HEK293T (cell line): ENCODE measurements around the gene LUZP2.
"Not testable (repeated sequence)": the region's sequence is repeated elsewhere in the genome, so short reads cannot be mapped to it uniquely, and the experiment has no call there.

Source experiments
- CTCF ChIA-PET: fragments of 350-600 bp; formaldehyde crosslinking; extraction: SDS; loops from one replicate; lab custom pipeline; 2021; ENCODE audit warnings: antibody characterized with exemption, inconsistent platforms; lab: Yijun Ruan, JAX
- POLR2A ChIA-PET: fragments of 350-600 bp; formaldehyde crosslinking; extraction: SDS; loops from one replicate; lab custom pipeline; 2020; ENCODE audit warnings: antibody characterized with exemption, inconsistent platforms; lab: Yijun Ruan, JAX
- DNase-seq: peaks from one replicate; pipeline ENCODE4 v3.0.0; 2012; ENCODE audit warnings: mixed read lengths; ENCODE audit errors: extremely low spot score
- ARNT ChIP-seq: fragments of 450-650 bp; IDR thresholded peaks from 2 replicates; pipeline ENCODE4 v1.6.1; 2017; ENCODE audit warnings: mild to moderate bottlenecking
- BHLHE40 ChIP-seq: fragments of 450-650 bp; IDR thresholded peaks from 2 replicates; pipeline ENCODE4 v1.6.1; 2016; ENCODE audit warnings: mild to moderate bottlenecking, moderate library complexity, borderline replicate concordance
- CTBP1 ChIP-seq: fragments of 450-650 bp; IDR thresholded peaks from 2 replicates; pipeline ENCODE4 v1.6.1; 2016; ENCODE audit warnings: borderline replicate concordance
- ELF4 ChIP-seq: fragments of 450-650 bp; IDR thresholded peaks from 2 replicates; pipeline ENCODE4 v1.6.1; 2017; ENCODE audit warnings: antibody characterized with exemption
- FOXA1 ChIP-seq: fragments of 450-650 bp; IDR thresholded peaks from 2 replicates; pipeline ENCODE4 v1.6.1; 2016; ENCODE audit warnings: mild to moderate bottlenecking
- FOXK2 ChIP-seq: fragments of 450-650 bp; IDR thresholded peaks from 2 replicates; pipeline ENCODE4 v1.6.1; 2016; ENCODE audit warnings: mild to moderate bottlenecking
- FOXM1 ChIP-seq: fragments of 450-650 bp; IDR thresholded peaks from 2 replicates; pipeline ENCODE4 v1.6.1; 2017; ENCODE audit warnings: mild to moderate bottlenecking, borderline replicate concordance
- HDGF ChIP-seq: fragments of 450-650 bp; IDR thresholded peaks from 2 replicates; pipeline ENCODE4 v1.6.1; 2017; ENCODE audit warnings: antibody characterized with exemption, borderline replicate concordance
- L3MBTL2 ChIP-seq: fragments of 450-650 bp; conservative IDR thresholded peaks from 2 replicates; pipeline ENCODE4 v1.6.1; 2016; ENCODE audit warnings: mild to moderate bottlenecking
- LEF1 ChIP-seq: fragments of 450-650 bp; IDR thresholded peaks from 2 replicates; pipeline ENCODE4 v1.6.1; 2017; ENCODE audit warnings: mild to moderate bottlenecking, borderline replicate concordance
- NFRKB ChIP-seq: fragments of 450-650 bp; IDR thresholded peaks from 2 replicates; pipeline ENCODE4 v1.6.1; 2016; ENCODE audit warnings: mild to moderate bottlenecking, moderate library complexity
- SP1 ChIP-seq: fragments of 450-650 bp; IDR thresholded peaks from 2 replicates; pipeline ENCODE4 v1.6.1; 2017
- SUZ12 ChIP-seq: fragments of 450-650 bp; IDR thresholded peaks from 2 replicates; pipeline ENCODE4 v1.6.1; 2016; ENCODE audit warnings: mild to moderate bottlenecking
- TARDBP ChIP-seq: fragments of 450-650 bp; IDR thresholded peaks from 2 replicates; pipeline ENCODE4 v1.6.1; 2016
- ZNF384 ChIP-seq: fragments of 450-650 bp; IDR thresholded peaks from 2 replicates; pipeline ENCODE4 v1.6.1; 2016
- TF ChIP-seq, protein P1 (sequence below): fragments of 450-650 bp; IDR thresholded peaks from 2 replicates; pipeline ENCODE4 v1.6.1; 2016

LUZP2 gene

DNA sequence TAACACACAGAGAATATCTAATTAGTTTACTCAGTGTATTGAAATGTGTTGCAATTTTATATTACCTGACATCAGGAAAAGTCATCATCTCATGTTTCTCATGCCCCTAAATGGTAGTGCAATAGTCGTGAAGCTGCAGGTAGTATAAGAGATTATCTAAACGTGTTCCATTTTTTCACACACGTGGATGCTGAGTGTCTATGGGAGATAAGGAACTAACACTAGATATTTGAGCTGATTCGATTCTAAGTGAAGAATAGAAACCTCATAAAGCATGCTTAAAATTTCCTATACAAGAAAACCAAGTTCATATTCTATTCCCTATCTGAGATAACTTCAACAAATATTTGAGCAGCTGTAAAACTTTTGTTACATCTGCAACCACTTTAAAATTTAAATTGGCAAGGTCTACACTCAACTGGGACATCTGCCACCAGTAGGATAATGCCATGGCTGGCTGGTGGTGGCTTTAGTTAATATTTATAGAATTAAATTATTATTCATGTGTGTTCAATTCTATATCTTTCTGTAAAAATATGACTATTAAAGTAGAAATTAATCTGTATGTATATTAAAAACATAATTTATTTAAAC is 388.8 kb downstream of the LUZP2 start:
- TF ChIP-seq SP1, result no peak
- TF ChIP-seq NFRKB, result no peak
- TF ChIP-seq FOXK2, result no peak
- no peak for TF ChIP-seq L3MBTL2
- TF ChIP-seq HDGF, result no peak
- no peak for TF ChIP-seq ZNF384
- TF ChIP-seq ELF4, result no peak
- TF ChIP-seq LEF1, result no peak
- no peak for TF ChIP-seq TARDBP
- POLR2A ChIA-PET, result no interaction called here
- DNase-seq, result no peak
- CTCF ChIA-PET, result no interaction called here

DNA sequence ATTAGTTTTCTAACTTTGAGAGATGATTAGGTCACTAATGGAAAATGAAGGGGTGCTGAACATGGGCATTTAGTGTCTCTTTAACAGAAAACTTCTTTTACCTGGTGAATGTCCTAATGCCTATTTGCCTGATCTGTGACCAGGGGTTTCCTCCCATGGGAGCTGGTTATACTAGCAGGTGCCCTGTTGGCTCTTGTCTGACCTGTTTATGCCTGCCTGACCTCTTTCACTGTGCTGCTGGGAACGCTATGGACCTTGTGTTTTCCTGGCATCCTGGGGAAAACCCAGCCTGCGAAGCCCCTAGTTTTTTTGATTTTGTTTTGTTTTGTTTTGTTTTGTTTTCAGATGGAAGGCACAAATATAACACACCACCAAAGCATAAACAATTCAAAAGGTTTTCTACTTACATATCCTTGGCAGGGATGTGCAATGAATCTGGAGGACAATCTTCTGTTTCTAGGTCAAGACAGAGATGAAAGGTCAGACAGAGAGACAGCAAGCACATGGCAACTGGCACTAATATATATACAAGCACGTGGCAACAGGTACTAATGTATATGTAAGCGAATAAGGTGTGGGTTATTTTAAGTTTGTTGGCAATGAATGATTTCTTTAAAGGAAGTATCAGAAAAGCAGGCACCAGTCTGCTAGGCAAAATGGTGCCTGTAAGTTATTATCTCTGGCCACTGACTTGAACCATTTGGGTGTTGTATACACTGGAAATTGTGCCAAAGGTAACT is 390.2 kb downstream of the LUZP2 start:
- TF ChIP-seq FOXK2 (no peak), ZNF384 (no peak), FOXA1 (no peak)
- POLR2A ChIA-PET, result no interaction called here
- CTCF ChIA-PET, result no interaction called here
- no peak for DNase-seq

- TF ChIP-seq TARDBP, result no peak
- TF ChIP-seq, protein P1, sequence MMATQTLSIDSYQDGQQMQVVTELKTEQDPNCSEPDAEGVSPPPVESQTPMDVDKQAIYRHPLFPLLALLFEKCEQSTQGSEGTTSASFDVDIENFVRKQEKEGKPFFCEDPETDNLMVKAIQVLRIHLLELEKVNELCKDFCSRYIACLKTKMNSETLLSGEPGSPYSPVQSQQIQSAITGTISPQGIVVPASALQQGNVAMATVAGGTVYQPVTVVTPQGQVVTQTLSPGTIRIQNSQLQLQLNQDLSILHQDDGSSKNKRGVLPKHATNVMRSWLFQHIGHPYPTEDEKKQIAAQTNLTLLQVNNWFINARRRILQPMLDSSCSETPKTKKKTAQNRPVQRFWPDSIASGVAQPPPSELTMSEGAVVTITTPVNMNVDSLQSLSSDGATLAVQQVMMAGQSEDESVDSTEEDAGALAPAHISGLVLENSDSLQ, result no peak
- TF ChIP-seq L3MBTL2, result no peak
- TF ChIP-seq NFRKB, result no peak
- TF ChIP-seq HDGF, result no peak
- no peak for TF ChIP-seq ZNF384
- no peak for TF ChIP-seq BHLHE40
- TF ChIP-seq FOXA1, result no peak
- TF ChIP-seq FOXK2, result no peak
- no peak for TF ChIP-seq ELF4
- TF ChIP-seq SUZ12, result no peak
- no peak for TF ChIP-seq SP1
- no peak for TF ChIP-seq FOXM1
- no peak for DNase-seq
- ChIA-PET CTCF (no interaction called here), POLR2A (no interaction called here)
These were observed 393.6 kb downstream of the LUZP2 start for GRCh38 chr11:24890426-24890825.

DNA sequence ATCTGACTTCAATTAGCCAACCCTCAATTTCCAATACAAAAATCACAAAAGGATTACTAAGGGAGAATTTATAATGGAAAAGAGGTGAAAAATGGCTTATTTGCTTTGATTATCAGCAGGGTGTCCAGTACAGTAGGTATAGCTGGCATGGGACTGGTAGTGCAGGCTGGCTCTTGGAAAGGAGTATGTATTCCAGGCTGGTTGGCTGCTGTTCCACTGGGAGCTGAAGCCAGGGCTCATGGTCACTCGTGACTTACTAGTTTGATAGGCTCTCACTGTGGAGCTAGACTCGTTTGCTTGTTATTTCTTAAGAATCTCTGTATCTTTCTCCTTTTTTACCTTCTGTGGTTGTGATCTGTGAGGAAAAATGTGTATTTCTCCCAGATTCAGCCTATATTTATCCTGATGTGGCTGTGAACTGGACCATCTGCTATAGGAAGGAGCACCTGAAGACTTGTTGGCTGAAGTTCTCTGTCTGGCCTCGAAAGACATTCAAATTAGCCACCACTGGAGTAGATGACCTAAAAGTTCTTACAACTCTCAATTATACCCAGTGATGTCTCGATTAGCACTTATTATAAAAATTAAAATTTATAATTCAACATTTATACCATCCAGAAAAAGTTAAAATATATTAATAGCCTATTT is 395.1 kb downstream of the LUZP2 start:
- DNase-seq, CTCF ChIA-PET, POLR2A ChIA-PET: not testable (repeated sequence)

DNA sequence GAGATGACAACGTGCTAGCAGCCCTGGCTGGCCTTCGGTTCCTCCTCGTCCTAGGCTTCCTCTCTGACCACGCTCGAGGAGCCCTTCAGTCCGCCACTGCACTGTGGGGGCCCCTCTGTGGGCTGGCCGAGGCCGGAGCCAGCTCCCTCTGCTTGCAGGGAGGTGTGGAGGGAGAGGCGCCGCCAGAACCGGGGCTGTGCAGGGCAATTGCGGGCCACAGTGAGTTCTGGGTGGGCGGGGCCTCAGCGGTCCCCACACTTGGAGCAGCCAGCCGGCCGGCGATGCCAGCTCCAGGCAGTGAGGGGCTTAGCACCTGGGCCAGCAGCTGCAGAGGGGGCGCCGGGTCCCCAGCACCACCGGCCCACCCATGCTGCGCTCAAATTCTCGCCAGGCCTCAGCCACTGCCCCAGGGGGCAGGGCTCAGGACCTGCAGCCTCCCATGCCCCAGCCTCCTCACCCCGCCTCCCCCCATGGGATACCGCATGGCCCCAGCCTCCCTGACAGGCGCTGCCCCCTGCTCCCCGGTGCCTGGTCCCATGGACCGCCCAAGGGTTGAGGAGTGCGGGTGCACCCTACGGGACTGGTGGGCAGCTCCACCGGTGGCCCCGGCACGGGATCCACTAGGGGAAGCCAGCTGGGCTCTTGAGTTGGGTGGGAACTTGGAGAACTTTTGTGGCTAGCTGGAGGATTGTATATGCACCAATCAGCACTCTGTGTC is 399.4 kb downstream of the LUZP2 start:
- no peak for DNase-seq
- no peak for TF ChIP-seq ARNT
- TF ChIP-seq ELF4, result no peak
- no peak for TF ChIP-seq ZNF384
- TF ChIP-seq HDGF, result no peak
- TF ChIP-seq SP1, result no peak
- TF ChIP-seq, protein P1, result no peak
- TF ChIP-seq FOXK2, result no peak
- TF ChIP-seq BHLHE40, result no peak
- TF ChIP-seq NFRKB, result no peak
- TF ChIP-seq LEF1, result no peak
- TF ChIP-seq FOXA1, result no peak
- no peak for TF ChIP-seq TARDBP
- ChIA-PET CTCF (no interaction called here), POLR2A (no interaction called here)

GRCh38 chr11:24900514-24900913 is 403.7 kb downstream of the LUZP2 start:
- ChIA-PET CTCF (no interaction called here), POLR2A (no interaction called here)
- TF ChIP-seq CTBP1 (no peak), ELF4 (no peak), FOXM1 (no peak), L3MBTL2 (no peak), LEF1 (no peak), ZNF384 (no peak), FOXK2 (no peak), FOXA1 (no peak), SP1 (no peak), SUZ12 (no peak), HDGF (no peak), TARDBP (no peak), NFRKB (no peak), BHLHE40 (no peak), ARNT (no peak)
- TF ChIP-seq, protein P1, result no peak
- DNase-seq, result no peak
